GM20000 (cell line): ENCODE results near the gene ARHGAP45.

Experiments
- DNase-seq: peaks from one replicate; pipeline ENCODE4 v3.0.0; 2012; ENCODE audit warnings: low spot score
- TF ChIP-seq, protein P1 (sequence below): IDR thresholded peaks from 2 replicates; pipeline ENCODE4 v1.5.1; 2012; ENCODE audit warnings: mild to moderate bottlenecking, control low read depth; ENCODE audit errors: extremely low read depth, missing control alignments

ARHGAP45 gene

DNA sequence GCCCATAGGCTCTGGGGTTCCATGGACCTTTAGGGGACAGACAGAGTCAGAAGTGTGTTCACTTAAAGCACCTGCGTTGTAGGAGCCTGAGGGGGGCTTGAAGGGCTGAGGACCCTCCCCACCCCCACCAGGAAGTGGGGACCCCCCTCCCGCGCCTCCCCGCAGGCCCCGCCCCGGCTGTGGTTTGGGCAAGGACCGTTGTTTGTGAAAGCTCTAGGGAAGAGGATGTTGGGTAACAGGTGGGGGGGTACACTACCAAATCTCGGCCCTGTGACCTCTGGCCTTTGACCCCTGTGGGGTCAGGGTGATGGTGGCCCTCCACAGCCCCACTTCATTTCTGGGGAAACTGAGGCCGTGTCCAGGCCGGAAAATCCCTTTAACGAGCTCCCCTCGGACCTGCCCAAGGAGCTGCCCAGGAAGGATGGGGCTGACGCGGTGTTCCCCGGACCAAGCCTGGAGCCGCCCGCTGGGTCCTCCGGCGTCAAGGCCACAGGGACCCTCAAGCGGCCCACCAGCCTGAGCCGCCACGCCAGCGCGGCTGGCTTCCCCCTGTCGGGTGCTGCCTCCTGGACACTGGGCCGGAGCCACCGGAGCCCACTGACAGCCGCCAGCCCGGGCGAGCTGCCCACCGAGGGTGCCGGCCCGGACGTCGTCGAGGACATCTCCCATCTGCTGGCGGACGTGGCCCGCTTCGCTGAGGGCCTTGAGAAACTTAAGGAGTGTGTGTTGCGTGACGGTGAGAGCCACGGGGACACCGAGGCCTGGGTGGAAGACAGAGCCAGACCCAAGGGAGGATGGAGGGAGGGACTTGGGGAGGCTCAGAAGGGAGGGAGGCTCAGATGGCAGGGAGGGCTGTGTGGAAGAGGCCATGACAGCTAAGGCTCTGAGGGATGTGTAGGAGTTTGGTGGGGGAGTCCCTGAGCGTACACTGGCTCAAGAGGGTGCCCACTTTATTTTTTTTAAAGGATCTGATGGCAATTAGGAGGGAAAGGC is 1.3 kb downstream of the ARHGAP45 start:
- TF ChIP-seq, protein P1, sequence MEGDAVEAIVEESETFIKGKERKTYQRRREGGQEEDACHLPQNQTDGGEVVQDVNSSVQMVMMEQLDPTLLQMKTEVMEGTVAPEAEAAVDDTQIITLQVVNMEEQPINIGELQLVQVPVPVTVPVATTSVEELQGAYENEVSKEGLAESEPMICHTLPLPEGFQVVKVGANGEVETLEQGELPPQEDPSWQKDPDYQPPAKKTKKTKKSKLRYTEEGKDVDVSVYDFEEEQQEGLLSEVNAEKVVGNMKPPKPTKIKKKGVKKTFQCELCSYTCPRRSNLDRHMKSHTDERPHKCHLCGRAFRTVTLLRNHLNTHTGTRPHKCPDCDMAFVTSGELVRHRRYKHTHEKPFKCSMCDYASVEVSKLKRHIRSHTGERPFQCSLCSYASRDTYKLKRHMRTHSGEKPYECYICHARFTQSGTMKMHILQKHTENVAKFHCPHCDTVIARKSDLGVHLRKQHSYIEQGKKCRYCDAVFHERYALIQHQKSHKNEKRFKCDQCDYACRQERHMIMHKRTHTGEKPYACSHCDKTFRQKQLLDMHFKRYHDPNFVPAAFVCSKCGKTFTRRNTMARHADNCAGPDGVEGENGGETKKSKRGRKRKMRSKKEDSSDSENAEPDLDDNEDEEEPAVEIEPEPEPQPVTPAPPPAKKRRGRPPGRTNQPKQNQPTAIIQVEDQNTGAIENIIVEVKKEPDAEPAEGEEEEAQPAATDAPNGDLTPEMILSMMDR: no peak
- DNase-seq: peak; percentile 72

DNA sequence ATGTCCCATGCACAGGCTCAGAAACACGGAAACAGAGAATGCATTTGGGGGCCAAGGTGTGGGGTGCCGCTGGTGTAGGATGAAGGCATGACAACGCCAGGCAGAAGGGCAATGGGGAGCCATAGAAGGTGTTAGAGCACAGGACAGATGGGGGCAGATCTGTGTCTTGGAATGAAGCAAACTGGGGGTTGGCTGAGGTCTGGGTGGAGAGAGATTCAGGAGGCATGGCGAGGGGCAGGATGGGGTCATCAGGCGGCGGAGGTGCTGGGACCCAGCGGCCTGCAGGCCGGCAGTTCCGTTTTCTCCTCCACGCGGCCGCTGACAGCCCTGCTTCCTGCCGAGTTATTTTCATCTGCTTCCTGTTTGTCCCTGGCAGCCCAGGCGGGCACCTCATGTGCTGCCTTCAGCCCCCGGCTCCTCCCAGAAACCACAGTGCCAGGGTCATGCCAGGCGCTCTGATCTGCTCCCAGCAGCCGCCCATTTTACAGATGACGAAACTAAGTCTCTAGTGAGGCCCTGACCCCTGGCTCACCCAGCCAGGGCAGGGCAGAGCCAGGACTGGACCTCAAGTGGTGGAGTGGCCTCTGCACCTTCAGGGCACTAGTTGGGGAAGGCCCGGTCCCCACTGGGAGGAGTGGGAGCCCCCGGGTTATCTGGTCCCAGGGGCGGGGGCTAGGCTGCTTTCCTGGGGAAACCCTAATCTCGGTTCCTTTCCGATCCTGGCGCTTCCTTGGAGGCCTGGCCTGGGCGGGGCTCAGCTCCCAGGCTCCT is 2.2 kb downstream of the ARHGAP45 start:
- peak; percentile 76 for DNase-seq

DNA sequence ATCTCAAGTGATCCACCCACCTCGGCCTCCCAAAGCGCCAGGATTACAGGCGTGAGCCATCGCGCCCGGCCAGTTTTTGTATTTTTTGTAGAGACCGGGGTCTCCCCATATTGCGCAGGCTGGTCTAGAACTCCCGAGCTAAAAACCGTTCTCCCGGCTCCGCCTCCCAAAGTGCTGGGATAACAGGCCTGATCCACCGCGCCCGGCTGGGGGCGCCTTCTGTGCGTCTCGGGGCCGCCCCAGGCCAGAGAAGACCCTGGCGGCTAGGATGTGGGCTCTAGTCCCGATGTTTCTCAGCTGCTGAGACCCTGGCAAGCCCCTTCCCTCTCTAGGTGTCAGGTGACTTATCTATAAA is 3.6 kb downstream of the ARHGAP45 start:
- no peak for DNase-seq
- TF ChIP-seq, protein P1: no peak

More for the DNA sequence above, 2.2 kb downstream of the ARHGAP45 start:
- TF ChIP-seq, protein P1: no peak

DNA sequence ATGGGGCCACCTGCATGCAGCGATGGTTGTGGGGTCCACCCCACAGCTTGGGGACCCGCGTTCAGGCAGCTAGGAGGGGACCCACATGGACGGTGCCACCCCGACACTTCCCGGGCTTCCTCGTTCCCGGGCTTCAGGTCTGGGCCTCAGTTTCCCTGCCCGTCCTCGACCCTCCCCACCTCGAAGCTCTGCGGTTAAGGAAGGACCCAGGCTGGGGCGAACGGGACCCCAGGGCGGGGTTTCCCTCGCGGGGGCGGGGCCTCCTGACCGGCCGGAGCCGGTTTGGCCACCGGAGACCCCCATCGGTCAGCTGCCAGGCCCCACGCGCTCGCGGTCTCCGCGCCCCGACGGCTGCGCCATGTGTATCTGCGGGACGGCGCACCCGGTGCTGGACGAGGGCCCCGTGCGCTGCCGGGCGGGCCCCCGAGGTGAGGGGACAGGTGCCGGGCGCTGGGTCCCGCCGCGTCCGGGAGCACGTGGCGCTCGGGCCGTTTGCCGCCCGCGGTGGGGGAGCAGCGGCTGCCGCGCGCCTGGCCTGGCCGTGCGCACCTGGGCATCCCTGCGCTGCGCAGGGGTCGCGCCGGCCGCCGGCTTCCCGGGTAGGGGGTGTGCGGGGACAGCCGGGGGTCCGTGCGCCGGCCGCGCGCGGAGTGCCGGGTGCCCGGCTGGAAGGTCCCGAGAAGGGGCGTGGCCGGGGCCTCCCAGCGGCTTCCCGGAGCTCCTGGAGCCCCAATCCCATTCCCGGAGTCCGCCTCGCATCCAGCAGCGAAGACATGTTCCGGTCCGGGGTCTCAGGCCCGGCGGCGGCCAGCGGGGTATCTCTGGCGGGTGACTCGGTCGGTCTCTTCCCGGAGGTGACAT is 4.2 kb downstream of the ARHGAP45 start:
- no peak for DNase-seq
- TF ChIP-seq, protein P1: no peak

DNA sequence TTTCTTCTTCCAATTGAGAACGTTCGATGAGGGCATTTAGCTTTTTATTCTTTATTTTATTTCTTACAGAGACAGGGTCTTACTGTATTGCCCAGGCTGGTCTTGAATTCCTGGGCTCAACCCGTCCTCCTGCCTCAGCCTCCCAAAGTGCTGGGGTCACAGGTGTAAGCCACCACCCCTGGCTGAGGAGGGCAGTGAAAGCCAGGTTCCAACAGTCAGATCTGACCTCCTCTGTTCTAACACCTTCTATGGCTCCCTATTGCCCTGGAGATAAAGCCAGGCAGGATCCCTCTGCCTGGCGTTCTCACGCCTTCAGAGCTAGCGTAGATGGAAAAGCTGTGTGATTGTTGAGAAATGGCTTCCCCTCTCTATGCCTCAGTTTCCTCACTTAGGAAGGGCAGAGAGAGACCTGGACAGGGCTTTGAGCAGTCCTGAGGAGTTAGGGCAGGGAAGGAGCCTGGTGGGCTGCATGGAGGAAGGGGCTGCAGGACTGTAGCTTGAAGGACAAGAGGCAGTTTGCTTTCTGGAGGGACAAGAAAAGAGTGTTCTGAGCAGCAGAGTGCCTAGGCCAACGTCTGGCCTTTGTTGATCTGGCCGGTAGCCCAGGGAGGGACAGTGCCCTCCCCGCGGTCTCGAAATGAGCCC is 5.5 kb downstream of the ARHGAP45 start:
- TF ChIP-seq, protein P1: no peak
- DNase-seq: no peak

DNA sequence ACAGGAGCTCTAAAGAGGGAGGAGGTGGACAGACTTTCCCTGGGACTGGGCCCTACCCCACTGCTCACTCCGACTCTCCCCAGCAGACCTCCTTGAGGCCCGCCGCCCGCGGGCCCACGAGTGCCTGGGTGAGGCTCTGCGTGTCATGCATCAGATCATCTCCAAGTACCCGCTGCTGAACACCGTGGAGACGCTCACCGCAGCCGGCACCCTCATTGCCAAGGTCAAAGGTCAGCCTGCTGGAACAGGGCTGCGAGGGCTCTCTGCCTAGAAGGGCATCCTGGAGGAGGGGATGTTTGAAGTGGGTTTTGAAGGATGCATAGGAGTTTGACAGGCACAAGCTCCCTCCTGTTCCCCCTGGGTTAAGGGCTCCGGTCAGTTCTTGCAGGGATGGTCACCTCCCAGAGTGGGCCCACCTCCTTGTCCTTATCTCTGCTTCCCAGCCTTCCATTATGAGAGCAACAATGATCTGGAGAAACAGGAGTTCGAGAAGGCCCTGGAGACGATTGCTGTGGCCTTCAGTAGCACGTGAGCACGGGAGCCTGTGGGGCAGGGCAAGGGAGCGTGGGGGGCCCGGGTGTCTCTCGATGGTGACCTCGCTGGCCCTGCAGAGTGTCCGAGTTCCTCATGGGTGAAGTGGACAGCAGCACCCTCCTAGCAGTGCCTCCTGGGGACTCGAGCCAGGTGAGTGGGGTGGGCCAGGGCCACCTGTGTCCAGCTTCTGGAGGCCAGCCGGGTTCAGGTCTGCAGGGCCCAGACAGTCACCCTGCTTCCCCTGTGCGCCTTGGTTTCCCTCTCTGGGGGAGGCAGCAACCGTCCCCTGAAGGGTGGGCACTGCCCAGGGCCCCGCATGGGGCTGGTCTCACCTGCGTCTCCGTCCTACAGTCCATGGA is 6.3 kb downstream of the ARHGAP45 start:
- TF ChIP-seq, protein P1: no peak
- no peak for DNase-seq
